GM13977 (cell line): ENCODE data around the gene NREP.

Experiments
- DNase-seq: peaks from one replicate; pipeline ENCODE4 v3.0.0; 2012; ENCODE audit warnings: low spot score
- in situ Hi-C: fragments of 300-500 bp; cut with MboI; formaldehyde crosslinking; loops from one replicate; pipeline ENCODE4 v1.12.0; 2022; ENCODE audit warnings: low sequenced_read_pairs, low pct_unique_long_range_greater_than_20kb, mixed read lengths, inconsistent platforms; ENCODE audit not compliant: unreplicated experiment
- TF ChIP-seq, protein P1 (sequence below): IDR thresholded peaks from 2 replicates; pipeline ENCODE4 v1.5.1; 2012; ENCODE audit warnings: mild to moderate bottlenecking, control low read depth; ENCODE audit not compliant: insufficient read depth; ENCODE audit errors: extremely low read depth, missing control alignments

The NREP gene

DNA sequence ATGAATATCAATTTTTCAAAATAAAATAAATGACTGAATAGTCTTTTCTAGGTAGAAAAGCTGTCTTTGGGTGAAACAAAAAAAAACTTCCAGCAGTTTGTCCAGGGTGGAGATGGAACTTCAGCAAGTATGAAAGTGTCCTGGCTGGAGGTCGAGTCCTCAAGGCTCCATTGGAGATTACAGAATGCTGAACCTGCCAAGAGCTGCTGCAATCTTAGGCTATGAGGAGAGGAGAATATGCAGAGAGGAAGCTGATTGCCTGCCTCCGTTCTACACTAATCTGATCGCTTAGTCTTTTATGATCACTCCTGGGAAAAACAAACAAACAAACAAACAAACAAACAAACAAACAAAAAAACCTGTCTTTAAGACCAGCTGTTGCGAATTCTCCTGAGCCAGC, 50.6 kb downstream of the NREP start:
- no peak for DNase-seq
- TF ChIP-seq, protein P1, sequence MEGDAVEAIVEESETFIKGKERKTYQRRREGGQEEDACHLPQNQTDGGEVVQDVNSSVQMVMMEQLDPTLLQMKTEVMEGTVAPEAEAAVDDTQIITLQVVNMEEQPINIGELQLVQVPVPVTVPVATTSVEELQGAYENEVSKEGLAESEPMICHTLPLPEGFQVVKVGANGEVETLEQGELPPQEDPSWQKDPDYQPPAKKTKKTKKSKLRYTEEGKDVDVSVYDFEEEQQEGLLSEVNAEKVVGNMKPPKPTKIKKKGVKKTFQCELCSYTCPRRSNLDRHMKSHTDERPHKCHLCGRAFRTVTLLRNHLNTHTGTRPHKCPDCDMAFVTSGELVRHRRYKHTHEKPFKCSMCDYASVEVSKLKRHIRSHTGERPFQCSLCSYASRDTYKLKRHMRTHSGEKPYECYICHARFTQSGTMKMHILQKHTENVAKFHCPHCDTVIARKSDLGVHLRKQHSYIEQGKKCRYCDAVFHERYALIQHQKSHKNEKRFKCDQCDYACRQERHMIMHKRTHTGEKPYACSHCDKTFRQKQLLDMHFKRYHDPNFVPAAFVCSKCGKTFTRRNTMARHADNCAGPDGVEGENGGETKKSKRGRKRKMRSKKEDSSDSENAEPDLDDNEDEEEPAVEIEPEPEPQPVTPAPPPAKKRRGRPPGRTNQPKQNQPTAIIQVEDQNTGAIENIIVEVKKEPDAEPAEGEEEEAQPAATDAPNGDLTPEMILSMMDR = no peak
- in situ Hi-C loops = no loop called here

DNA sequence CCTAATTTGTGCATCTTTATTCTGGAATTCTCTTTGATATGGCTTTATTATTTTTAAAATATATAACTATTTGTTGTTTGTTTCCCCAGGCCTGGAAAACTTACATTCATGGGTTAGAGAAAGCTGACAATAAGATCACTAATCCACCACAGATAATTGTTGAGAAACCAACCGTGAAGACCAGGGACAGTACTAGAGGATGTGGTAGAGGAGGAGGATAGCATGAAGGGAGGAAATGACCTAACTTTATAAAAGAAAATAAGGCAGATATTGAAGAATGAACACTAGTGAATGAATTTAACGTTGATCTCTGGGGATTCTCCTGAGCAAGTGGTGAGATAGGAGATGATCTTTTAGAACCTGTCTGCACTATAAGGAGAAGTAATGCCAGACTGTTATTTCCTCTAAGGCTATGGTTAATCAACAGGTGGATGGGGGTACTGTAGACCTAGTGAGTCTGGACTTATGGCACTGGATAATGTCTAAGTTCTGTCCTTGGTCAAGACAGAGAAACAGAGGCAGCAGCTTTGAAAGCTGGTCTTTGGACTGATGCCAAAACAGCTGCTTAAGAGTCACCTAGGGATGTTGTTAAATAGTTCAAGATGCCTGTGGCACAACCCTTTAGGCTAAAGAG, 52.4 kb downstream of the NREP start:
- in situ Hi-C loops = no loop called here
- TF ChIP-seq, protein P1 = no peak
- DNase-seq = no peak

DNA sequence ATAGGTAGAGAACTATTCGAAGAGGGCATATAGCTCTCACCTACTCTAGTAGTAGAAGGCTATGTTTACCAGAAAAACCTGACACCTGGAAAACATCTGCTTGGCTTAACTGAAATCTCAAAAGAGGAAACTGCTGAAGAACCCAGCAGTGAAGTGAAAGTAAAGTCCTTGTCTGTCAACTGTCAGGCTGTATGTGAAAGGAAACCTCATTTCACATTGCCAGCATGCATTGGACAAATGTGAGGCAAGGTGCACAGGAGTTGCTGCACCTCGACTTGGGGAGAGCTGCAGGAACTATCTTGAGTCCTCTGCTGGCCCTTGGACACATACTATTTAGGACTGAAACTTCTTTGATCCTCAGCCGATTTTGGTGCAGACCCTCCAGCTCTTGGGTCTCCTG, 53.3 kb downstream of the NREP start:
- in situ Hi-C loops = no loop called here
- TF ChIP-seq, protein P1 = no peak
- DNase-seq = peak; percentile 35

DNA sequence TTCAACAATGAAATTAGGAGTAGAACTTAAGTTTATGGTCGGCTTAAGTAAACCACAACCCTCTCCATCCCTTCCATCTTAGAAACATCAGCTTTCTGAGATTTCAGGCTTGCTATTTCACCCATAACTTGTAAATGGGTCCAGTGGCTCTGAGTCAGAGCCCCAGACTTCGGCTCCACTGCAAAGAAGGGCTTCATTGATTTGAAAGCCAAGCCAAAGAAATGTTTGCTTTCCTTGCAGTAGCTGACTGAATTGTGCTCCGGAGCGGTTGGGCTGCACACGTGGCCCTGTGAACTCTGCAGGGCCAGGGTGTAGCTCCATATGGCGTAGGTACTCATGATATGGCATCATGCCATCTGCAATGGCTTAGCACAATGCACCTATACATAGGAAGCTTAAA, 57.0 kb downstream of the NREP start:
- in situ Hi-C loops = no loop called here
- TF ChIP-seq, protein P1 = no peak
- DNase-seq = no peak

DNA sequence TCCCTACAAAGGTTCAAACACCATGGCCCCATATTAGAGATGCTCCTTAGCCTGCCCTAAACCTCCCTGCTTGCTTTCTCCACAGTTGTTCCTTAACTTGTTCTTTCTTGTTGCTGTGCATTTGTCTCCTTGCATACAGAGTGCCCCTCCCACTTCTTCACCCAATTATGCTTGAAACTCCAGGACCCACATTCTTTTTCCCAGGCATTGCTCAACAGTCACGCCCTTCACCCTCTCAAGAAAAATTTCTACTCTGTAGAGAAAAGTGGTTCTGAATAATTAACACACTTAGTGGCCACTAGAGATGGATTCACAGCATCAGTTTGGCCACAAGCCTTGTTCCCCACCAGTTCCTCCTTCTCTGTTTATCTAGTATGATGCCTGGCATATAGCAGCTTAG, 57.7 kb downstream of the NREP start:
- in situ Hi-C loops = no loop called here

DNA sequence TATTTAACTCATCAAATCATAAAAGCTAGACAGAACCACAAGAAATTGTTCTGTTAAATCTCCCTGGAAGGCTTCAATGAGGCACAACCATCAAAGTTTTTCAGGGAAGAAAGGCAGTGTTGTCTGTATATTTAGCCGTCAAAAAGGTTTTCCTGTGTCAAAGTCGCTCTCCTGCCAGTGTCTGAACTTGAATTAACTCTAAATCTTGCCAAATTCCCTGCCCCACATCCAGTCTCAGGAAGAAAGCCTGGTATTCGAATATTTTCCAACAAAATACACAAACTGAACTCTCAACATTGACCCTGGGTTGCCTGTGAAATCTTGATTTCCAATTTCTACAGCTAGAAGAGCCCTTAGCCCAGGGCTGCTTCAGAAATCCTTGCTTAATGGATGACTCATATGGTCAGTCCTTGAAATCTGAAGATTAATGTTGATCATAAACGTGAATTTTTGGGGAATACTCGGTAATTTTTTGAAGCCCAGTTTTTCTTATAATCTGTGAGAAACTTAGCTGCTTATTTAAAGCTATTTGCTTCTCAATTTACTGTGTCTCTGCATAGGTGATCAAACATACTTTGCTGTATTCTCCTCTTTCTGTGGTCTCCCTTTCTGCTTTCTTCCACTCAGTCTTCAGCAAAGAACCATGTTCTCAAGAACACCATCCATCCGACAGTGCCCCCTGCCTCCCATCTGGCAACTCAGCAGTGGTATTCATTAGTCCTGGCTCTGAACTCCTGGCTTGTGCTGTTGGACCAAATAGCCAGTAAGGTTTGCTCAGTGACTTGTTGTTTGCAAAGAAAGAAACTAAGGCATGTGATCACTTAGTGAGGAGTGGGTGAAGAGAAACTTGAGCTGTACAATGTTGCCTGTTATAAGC, 58.9 kb downstream of the NREP start:
- DNase-seq = no peak
- in situ Hi-C loops = no loop called here
- TF ChIP-seq, protein P1 = no peak

More for the DNA sequence above, 57.7 kb downstream of the NREP start:
- TF ChIP-seq, protein P1 = no peak
- DNase-seq = no peak
